SIG-M5 treated with dmso at 0.1 percent for 504 hours (cell line): Measurements from ENCODE around the gene COL27A1.
"Not testable (repeated sequence)": the region's sequence is repeated elsewhere in the genome, so short reads cannot be mapped to it uniquely, and the experiment has no call there.

Experiments used
- DNase-seq: peaks from one replicate; lab custom pipeline; 2025; ENCODE audit not compliant: unreplicated experiment; lab: John Stamatoyannopoulos, UW

Gene COL27A1

DNA sequence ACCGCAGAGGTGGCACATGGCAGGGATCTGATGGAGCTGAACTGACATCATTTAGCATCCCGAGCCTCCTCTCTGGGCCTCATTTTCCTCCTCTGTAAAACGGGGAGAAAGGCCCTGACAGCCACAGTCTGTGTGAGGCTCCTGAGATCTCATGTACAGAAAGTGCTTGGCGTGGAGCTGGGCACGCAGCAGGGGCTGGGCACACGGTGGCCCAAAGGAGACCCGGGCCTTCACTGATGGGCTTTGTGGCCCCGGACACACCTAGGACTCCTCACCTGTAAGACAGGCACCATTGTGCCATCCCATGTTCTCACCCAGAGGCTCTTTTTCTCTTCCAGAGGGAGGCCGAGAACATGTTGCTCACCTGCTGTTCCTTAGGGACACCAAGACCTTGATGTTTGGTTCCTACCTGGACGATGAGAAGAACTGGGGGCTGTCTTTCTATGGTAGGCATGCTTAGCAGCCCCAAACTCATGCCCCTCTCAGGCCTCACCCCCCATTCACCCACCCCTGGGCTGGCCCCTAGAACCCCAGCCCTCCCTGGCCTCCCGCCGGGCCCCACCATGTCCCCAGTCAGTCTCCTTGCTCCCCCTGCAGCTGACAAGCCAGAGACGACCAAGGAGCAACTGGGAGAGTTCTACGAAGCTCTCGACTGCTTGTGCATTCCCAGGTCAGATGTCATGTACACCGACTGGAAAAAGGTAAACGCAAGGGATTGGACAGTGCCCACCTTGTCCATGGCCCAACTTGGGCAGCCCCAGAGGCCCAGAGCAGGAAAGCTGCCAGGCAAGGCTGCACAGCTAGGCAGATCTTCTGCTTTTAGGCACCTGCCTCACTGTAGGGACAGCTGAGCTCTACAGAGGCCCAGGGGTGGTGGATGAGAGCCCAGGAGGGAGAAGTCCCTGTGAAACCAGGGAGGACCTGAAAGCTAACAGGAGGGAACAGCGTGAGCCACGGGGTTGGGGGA, 176.2 kb downstream of the COL27A1 start:
- DNase-seq: not testable (repeated sequence)

DNA sequence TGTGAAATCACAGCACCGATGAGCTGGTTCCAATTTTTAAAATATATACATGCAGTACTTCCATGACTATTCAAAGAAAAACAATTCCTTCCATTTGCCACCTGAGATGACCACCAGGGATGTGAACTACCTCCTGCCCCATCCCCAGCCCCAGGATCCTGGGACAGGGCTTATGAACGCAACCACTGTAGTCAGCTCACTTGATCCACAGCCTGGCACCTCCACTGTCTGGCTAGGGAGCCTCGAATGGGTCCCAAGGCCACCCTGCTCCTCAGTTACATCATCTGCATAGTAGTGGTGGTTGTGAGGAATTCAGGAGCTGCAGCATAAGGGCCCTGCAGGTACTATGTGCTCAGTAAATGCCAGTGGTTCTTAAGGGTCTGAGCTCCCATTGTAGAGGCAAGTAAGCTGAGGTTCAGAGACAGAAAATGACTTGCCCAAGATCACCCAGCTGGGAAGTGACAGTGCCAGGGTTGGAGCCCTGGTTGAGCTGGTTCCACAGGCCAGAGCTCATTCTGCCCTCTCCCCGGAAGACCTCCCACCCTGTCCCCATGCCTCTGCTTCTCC, 177.2 kb downstream of the COL27A1 start:
- not testable (repeated sequence) for DNase-seq

DNA sequence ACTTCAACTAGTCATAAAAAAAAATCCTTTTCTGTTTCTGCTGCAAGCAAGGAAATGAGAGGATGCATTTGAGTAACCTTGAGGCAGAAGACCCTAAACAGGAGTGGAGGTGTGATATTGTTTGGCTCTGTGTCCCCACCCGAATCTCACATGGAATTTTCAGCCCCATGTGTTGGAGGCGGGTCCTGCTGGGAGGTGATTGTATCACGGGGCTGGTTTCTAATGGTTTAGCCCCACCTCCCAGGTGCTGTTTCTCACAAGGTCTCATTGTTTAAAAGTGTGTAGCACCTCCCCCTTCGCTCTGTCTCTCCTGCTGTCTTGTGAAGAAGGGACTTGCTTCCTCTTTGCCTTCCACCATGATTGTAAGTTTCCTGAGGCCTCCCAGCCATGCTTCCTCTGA, 178.4 kb downstream of the COL27A1 start:
- DNase-seq: not testable (repeated sequence)

DNA sequence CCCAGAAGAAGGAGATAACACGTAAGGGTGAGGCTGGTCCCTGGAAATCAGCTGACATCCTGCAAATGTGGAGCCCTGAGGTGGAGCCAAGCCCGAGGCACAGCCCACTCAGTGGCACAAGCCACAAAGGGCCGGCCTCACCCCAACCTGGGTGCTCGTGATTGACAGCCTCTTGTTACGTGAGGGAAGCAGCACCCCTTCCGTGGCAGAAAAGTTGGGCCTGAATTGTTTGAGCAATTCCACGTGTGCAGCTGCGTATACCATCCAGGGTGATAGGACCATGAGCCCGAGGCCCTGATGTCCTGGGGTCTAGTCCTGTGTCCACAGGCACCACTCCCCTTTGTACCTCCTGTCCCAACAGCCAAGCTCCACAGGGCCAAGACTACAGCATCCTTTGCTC, 179.2 kb downstream of the COL27A1 start:
- no peak for DNase-seq

DNA sequence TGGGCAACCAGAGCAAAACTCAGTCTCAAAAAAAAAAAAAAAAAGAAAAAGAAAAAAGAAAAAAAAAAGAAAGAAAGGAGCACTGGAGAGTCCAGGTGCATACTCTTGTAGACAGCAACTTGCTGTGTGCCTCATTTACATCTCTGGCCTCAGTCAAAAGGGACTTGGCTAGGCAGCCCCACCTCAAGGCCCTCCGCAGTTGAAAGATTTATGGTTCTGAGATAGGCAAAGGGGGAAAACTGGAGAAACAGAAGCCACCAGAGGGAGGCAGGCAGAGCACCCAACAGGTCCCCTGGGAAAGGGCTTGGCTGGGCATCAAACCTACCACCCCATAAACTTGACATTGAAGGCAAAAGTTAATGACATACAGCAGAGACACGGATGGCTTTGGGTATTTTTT, 180.4 kb downstream of the COL27A1 start:
- DNase-seq: no peak

DNA sequence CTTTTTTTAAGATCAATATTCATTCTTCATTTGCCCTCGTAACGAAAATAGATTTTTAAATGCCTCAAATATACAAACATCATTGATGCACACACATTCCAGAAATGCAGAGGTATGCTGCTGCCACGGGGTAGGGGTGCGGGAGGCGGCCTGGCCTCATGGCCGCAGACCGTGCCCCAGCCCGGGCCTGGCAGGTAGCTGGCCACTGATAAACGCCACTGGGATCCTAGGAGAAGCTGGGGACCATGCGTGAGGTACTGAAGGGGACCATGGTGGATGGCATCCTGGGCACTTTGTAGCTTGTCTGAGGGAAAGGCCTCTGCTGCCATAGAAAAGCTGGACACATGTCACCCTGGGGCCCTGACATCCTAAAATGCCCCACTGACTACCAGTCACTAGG, 180.8 kb downstream of the COL27A1 start:
- no peak for DNase-seq

DNA sequence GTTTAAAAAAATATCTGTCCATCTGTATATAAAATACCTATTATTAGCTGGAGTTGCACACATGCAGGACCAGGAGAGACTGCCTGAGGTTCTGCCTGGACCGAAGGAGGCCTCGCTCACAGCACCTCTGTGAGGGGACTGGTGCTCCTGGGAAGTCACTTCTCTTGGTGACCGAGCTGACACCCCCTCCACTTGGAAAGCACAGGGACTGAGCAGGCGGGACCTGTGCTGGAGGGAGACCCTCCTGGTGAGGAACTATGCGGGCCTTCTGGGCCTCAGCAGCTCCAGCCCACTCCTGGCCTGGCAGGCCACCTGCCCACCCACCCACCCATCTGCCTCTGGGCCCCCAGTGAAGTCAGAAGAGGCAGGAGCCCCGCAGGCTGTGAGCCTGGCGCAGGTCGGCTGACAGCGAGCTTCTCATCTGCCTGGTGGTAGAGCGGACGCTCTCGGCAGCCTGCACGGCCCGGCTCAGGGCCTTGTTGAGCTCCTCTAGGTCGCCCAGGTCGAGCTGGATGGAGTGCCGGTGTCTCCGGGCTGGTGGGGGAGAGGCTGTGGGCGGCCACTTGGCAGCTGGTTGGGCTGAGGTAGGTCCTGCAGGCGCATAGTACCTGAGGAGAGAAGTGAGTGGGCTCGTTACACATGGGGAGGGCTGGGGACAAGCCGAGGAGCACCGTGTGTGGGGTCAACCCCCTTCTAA, 181.5 kb downstream of the COL27A1 start:
- no peak for DNase-seq

DNA sequence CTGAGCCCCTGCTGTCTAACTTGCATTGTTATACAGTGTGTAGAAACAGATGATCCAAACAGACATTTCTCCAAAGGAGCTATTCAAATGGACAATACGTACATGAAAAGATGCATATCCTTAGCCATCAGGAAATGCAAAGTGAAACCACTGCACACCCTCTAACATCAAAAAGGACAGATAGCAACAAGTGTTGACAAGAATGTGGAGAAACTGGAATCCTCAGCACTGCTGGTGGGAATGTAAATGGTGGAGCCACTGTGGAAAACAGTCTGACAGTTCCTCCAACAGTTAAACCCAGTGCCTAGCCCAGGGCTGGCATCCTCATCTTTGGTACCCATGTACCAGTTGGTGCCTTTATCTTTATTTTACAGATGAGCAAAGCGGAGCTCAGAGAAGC, 182.8 kb downstream of the COL27A1 start:
- DNase-seq: no peak

DNA sequence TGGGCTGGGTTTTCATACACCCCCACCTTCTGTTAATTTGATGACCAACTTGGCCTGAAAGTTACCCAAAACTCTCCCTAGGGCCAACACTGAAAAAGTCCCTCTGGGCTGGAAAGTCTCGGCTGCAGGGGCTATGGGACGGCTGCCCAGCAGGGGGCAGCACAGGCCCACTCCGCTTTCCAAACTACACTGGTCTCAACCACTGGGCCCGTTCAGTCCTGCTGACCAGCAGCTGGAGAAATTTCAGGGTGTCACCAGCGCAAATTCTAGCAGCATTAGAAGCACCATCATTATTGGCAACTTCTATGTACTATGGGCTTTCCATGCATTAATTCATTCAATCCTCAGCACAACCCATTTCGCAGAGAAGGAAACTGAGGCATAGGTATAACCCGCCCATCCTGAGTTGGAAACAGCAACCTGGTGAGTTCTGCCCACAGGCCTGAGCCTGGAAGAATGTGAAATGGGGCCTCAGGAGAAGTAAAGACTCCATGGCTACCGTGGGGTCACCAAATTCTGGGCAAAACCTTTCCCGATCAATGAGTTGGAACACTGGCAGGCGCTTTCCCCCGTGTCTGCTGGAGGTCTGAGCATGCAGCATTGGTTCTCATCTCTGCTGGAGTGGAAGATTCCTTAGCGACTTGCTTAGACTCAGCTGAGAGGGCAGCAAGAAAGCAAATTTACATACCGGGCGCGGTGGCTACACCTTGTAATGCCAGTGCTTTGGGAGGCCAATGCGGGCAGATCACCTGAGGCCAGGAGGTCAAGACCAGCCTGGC, 184.0 kb downstream of the COL27A1 start:
- peak; percentile 38 for DNase-seq

DNA sequence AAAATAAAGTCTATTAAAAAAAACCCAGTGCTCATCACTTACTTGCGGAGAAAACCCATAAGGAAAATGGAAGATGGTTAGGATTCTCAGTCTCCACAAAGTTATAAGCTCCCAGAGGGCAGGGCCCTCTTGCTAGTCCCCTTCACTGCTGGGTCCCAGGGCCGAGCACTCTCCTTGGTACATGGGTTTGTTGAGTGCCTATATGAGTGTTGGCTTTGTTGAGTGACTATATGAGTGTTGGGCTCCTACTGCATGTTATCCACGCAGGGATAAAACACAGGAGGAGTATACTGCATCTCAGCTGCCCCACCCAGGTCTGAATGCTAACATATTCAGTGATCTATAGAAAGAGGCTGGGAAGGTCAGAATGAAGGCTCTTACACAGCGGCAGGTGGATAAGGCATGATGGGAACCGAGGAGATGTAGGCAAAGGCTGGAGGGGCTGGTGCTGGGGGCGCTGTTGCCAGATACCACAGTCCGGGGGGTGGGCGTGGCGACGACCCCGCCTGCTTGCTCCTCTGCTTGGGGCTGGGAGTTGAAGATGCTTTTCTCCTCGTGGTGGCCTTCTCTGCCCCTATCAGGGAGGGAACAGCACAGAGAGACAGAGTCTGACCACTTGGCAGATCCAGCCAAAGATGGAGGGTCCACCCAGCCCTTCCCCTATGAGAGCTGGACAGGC, 186.0 kb downstream of the COL27A1 start:
- no peak for DNase-seq

DNA sequence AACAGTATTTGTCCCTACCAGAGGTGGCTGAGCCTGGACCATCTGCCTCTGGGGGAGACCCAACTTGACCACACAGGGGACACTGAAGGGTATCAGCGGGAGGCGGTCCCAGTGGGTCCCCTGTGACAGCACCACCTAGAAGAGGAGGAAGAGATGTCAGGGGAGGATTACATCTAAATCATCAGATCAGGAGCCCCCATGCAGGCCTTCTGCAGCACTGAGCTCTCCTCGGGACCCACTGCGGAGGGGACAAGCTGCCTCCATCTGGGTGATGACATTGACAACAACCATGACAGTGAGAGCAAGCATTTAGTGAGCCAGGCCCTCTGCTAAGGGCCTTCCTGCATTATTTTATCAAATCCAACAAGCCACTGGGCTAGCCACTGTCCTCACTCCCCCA, 186.7 kb downstream of the COL27A1 start:
- no peak for DNase-seq

DNA sequence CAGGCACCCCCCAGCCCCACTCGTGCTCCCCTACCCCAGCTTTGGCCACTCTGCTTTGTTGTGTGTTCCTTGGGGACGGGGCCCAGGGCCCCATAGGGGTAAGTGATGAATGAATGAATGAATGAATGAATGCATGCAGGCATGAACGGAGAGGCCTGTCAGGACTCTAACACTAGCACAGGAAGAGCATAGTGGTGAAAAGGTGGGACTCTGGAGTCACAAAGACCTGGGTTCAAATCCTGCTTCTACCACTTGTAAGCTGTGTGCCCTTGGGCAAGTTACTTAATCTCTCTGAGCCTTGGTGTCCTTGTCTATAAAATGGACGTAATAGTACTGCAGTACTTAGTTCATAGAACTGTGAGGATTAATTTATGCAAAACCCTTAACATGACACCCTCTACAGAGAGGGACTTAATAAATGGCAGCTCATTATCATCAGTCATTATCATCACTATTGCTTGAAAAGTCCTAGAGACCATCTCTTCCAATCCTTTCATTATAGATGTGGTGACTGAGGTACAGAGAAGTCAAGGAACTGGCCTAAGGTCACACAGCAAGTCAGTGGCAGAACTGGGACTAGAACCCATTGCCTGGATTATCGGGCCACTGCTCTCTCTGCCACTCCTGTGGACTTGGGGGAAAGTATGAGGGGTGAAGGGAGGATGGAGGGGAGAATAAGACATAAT, 187.6 kb downstream of the COL27A1 start:
- DNase-seq: no peak

DNA sequence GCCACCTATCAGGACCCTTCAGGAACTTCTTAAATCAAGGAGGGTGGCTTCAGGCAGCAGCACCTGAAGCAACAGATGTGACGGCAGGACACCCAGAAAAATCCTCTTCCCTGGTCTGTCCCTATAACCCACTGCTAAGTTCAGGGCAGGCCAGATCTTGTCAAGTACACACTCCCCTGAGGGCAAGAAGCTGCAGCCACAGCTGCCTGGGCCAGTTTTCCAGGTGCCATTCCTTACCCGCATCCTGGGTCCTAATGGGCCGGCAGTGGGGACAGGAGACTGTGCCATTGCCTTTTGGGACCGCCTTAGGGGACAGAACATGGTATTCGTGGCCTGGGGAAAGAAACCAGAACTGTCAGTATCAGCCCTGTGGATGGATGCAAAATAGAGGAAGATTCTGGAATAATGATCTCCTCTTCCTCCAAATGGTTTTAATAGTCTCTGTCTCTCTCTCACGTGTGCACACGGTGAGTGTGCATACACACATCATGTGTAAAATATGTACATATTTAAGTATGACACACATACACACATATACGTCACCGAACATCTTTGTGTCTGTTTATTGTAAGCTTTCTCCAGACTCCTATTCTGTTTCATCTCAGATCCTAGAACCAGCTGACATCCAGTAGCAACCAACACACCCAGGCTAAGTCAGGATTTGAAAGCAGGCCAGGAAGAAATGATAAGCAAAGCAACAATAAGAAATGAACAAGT, 188.3 kb downstream of the COL27A1 start:
- no peak for DNase-seq

DNA sequence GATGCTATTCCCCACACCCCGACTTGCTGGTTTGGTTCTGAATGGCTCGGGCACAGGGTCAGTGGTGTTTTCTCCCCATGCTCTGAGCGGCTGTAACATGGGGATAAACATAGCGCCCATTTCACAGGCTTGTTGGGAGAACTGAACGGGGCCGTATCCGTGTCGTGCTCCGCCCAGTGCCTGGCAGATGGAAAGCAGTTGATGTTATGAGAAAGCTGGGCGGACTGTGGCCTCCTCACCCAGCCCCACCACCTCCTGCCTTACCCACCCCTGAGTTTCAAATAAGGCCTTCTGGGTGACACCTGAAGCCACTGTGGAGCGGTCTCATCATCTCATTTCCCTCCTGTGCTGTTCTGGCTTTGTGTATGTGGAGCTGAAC, 188.8 kb downstream of the COL27A1 start:
- DNase-seq: no peak

DNA sequence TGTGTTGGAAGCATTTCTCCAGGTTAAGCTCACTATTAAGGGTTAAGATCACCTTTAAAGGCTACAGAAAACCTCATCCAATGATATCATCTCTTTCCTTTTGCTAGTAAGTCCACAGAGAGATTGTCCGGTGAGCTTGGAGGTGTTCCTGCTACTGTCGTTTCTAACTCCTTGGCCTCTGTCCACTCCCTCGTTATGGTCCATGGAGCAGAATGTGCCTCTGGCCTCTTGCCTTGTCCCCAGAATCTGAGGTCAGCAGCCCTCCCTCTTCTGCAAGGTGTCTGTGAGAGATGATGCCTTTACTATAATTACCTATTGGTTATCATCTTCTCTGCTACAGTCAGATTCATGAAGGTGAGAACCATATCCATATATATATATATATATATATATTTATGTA, 189.4 kb downstream of the COL27A1 start:
- no peak for DNase-seq

DNA sequence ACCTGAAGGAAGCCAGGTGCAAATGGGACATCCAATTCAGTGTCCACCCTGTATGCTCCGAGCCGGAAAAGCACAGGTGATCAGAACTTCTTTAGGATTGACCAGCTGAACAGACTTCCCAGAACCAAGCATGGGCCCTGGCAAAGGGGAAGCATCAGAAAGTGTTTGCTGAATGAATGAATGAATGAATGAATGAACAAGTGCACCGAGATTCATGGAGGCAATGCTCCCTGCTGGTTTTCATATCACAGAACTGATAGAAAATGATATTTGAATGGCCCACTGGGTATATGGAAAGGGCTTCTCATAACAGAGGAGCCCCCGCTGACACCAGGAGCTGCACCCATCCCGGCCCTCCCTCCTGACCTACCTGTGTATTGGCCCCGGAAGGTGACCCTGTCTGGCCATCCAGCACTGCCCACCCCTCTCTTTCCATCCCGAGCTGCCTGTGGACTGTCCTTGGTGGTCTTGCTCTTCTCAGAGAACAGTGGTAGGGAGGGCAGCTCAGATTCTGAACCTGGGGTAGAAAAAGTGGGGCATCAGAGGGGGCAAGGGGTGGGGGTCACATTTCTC, 190.2 kb downstream of the COL27A1 start:
- no peak for DNase-seq

DNA sequence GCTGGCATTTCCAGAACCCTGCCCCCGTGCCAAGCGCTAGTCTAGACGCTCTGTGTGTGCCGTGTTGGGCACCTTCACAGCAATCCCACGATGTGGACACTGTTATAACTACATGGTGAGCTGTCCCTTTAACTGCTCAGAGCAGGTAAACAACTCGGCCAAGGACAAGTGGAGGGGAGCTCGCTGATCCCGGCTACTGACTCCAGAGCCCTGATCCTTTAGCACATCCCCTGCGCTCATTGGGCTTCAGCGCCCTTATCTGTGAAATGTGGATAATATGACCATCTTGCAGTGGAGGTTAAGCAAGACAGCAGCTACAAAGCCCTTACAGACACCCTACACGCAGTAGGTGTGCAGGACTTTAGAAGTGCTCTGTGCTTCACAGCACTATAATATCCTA, 190.8 kb downstream of the COL27A1 start:
- DNase-seq: no peak

DNA sequence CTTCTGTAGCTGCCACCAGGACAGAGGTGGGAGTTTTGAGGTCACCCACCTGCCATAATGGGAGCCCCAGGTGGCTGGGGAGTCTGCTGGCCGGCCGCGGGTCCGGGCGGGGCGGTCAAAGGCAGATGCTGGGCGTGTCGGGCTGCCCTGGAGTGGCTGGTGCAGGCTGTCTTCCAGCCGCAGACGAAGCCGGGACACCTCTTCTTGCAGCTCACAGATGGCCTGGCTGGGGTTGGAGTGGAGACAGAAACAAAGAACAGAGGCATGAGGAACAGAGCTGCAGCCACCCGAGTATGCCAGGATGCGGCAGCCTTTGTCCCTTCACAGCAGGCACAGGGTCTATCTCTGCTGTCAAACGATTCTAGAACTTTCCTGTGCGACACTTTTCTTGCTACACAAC, 192.3 kb downstream of the COL27A1 start:
- no peak for DNase-seq

DNA sequence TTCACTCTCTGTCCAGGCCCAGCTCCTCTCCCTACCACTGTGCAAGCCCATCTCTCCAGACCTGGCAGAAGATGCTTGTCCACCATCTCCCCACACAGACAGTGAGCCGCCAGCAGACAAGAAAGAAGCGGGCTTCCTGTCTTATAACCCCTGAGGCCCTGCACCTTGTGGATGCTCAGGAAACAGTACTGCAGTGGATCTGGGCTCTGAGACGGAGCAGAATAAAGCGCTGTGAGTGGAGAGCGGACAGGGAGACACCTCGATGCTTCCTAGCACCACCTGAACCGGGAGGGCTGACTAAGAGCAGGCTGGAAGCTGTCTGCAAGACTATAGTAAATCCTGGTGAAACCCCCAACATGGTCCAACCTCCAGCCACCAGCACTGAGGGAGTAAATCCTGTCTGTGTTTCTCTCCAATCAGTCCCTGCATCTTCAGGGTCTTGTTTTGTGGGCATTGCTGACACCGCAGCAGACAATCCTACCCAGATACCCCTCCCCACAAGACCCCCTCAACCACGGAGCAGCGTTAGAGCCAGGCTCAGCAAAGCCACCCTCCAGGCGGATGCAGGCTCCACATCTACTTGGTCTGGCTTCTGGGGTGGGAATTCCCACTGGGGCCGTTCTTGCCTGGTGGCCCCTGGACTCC, 193.0 kb downstream of the COL27A1 start:
- DNase-seq: no peak
